ENCODE results near the gene TSPAN13.

The TSPAN13 gene

DNA sequence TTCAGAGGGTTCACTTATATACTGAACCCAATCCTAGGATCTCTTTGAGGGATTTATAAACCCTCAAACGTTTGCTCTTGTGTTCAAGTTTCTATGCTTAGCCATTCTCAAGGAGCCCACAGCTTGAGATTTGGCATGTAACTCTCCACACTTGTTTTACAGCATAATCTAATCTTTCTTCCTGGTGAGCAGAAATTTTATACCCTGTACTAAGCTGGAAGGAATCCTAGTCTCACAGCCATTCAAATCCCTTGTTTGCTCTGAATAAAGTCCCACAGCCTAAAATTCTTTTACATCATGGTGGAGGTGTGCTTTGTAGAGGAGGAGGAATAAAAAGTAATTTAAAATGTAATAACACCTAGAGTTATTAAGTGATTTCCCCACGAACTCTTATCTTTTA lies 56.6 kb downstream of the TSPAN13 start:
- in situ Hi-C loops (cut with MboI; ENCODE audit: low sequenced_read_pairs), result no loop called here

DNA sequence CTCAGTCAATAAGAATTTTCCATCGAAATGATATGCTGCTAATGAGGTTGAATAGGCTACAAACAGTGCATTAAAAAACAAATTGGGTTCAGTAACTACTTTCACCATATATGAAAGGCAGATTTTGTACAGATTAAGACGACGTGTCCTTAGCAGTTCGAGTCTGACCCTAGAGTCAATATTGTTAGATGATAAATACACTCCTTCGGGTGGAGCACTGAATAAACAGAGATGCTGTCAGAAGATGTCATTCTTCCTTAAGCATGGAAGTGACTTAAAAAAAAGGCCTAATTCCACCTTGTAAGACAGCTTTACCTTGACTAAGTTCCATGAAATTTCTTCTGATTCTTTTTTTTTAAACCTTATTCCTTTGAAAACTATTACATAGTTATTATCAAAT lies 57.0 kb downstream of the TSPAN13 start:
- in situ Hi-C loops (cut with MboI; ENCODE audit: low sequenced_read_pairs), result no loop called here

DNA sequence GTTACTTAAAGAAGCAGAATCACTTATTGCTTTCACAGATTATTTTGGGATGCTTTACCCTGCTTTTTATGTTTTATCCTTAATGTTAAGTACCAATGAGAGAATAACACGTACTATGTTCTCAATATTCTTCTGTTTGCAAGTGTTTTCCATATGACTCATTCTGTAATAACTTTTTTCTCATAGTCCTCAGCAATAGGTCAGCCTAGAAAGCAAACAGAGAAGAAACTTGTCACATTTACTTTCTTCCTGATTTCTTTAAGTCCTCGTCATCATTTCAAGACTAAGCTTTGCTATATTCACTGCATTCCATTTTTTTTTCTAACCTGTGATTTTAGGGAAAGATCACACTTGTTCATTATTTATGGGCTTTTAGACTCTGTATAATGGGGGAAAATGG lies 58.0 kb downstream of the TSPAN13 start:
- in situ Hi-C loops (cut with MboI; ENCODE audit: low sequenced_read_pairs), result no loop called here

DNA sequence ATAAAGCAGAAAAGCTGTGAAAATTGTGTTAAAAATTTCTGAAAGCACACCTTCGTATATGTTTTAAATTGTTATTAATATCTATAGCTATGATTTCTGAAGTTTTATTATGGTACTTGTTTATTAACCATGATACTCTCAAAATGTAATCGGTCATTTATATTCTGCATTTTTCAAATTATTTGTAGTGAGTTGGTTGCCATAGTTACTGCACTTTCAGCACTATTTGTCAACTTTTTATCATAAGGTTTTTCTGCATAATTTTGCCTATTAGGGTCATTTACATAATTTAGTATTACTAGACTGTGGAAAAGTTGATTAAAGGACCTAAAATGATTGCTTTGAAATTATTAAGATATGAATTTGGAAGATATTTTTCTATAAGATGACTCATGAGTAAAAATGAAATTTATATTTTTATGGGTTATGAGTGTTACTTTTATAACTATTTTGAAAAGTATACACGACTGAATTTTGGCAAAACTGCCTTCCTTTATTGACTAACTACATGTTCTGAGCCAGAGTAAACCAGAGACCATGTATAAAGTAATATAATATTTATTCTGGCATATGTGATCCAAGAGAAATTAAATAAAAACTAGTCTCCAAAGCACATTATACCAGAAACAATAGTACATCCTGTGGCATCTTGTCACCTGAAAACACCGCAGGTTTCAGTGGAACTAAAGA lies 59.1 kb downstream of the TSPAN13 start:
- in situ Hi-C loops (cut with MboI; ENCODE audit: low sequenced_read_pairs), result no loop called here

DNA sequence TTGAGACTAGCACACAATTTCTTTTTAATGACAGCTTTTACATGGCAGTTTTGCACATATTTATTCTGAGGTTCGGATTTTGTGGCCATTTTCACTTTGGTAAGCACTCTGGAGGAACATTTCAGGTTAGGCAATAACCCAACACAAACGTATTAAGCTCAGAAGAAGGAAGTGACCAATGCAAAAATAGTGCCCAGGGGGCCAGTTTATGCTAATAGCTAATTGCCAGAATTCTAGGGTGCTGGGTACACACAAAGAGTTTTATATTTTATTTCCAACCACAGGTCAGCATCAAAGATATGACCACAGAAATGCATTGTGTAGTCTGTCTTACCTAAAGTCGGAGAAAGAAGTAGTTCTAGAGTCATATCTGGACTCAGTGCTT lies 59.7 kb downstream of the TSPAN13 start:
- in situ Hi-C loops (cut with MboI; ENCODE audit: low sequenced_read_pairs), result no loop called here

DNA sequence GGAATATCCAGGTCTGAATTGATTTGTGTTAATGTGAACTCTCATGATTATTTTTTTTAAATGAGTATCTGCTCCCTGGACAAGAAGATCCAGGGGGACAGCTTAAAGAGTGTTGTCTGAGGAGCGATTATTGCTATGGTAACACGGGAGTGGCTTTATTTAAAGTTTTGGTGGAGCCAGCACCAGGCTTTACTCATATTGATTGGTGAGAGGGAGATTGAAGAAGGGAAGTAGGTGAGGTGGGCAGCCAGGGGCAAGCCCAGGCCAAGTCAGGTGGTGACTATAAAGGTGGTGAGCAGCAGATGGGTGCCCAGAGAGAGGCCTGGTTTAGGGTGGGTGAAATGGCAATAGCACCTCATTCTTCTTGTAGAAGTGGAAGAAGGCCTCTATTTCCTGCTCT lies 61.4 kb downstream of the TSPAN13 start:
- in situ Hi-C loops (cut with MboI; ENCODE audit: low sequenced_read_pairs), result no loop called here

DNA sequence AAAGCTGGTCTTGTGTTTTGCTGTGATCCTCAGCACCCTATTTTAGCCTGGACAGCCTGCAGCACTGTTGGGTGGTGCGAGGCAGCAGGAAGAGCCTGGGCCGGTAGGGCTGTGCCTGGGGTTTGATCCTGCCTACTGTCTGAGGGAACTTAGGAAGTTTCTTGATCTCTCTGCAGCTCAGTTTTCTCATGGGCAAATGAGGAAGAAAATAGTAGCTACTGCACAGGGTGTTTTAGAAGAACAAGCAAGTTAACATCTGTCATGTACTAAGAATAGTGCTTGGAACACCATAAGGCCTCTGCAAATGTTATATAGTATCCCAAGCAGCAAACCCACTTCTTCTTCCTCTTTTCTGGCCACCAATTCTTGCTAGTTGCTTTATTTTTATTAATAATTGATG lies 63.3 kb downstream of the TSPAN13 start:
- in situ Hi-C loops (cut with MboI; ENCODE audit: low sequenced_read_pairs), result no loop called here

DNA sequence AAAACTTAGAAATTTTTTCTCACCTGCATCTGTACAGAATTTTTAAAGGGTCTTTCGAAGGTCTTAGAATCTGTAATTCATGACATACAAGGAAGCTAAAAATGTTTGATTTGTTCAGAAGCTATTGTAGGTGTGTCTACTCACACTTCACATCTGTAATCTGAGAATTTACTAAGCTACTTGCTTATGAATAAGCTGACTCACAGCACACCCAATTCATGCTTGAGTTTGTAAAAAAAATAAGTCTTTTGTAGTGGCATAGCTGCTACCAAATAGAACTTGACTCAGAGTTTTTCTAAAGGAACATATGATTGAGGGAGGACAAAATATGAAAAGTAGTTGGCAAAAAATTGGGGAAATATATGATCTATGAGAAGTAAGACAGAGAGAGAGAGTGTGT lies 64.0 kb downstream of the TSPAN13 start:
- in situ Hi-C loops (cut with MboI; ENCODE audit: low sequenced_read_pairs), result no loop called here

DNA sequence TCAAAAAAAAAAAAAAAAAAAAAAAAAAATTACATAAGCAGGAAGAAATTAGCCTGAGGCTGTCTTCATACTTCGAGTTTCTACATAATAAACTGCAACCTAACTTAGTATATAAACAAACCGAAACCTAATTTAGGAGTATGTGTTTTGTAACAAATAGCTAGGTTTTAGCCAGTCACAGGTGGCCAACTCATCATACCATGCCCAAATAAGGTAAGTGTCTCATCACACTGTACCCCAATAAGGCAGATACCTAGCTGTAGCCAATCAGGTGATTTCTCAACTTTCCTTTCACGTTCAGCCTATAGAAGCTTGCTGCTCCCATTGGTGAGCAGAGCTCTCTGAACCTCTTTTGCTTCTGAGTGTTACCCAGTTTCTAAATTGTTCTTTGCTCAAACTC lies 65.2 kb downstream of the TSPAN13 start:
- in situ Hi-C loops (cut with MboI; ENCODE audit: low sequenced_read_pairs), result no loop called here

DNA sequence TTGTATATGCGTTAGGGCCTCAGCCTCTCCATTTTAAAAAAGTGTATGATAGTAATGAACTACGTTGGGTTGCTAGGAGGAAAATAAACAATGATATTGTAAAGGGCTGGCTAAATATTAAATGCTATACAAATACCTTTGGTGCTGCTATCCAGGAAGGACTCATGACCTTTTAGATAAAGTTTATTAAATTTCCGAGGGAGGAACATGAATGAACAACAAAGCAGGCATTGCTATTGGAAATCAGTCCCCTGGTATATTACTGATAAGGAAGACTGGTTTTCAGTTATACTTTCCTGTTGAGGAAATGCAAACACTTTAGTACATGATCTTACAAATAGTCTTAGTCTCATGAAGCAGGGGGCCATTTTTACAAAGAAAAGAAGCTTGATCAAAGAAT lies 68.5 kb downstream of the TSPAN13 start:
- in situ Hi-C loops (cut with MboI; ENCODE audit: low sequenced_read_pairs), result no loop called here

DNA sequence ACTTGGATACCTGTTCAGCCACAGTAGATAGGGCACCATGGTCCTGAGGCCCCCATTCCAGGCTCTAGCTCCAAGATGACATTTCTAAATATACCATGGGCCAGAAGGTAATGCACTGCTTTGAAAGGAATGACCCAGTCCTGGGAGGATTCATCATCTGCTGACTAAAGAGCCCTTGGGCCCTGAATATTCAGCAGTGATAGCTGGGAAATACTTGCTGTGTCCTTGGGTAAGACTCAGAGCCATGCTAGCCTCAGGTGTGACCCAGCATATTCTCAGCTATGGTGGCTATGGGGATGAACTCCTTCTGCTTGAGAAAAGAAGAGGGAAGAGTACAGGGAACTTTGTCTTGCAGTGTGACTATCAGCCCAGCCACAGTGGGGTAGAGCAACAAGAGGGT lies 72.5 kb downstream of the TSPAN13 start:
- in situ Hi-C loops (cut with MboI; ENCODE audit: low sequenced_read_pairs), result no loop called here

DNA sequence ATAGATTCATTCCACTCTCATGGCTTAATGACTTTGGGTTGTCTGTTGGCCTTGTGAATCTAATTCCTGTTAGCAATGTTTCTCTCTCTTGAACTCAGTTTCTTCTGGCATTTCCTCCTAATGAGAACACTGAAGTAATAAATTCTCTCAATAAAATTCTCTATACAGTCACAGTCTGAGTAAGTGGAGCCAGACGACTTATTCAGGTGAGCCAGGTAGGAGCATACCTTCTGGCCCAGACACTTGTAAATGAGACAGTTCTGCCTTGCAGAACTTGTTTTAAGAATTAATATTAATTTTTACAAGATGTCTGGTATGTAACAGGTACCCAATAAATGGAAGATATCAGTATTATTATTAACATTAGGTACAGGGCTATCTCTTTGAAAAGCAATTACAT lies 79.8 kb downstream of the TSPAN13 start:
- in situ Hi-C loops (cut with MboI; ENCODE audit: low sequenced_read_pairs), result no loop called here

Measured in hTERT RPE-1 (cell line).